ENCODE measurements around the gene AHDC1.

AHDC1 gene

DNA sequence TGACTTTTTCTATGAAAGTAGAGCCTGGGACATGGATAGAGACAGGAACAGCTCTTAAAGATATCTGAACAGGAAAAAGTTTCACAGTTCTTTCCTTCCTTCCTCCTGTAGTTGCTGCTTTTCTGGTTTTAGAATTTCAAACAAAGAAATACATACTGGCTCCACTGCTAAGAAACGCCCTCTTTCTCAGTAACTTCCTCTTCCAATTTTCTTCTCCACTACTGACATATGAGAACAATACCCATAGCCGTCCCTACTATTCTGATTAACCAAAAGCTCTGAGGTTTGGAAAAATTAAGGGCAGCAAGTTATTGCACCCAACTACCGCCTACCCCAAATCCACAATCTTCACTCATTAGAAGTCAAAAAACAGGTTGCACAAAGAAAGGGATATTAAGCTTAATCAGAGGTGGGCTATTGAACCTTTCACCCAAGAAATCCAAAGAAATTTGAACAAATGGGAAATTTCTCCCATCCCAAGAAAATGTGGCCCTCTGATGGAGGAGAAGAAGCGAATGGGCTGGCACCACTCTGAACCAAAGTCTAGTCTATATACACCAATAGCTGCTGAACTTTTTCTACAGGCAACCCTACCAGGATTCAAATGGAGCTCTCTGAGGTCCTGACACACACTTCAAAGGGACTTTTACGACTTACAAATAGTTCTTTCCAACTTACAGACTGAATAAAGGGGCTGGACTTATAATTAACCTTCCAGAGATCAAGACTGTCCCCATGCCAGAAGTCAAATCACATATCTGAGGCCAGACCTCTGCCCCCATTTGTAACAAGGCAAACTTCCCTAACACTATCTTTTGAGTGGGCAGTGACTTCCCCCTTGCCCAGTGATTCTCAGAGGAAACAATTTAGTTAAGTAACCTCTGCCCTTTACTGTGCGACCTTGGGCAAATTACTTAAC, 115.7 kb downstream of the AHDC1 start:
- no peak for DNase-seq (ENCODE audit: low read depth)

DNA sequence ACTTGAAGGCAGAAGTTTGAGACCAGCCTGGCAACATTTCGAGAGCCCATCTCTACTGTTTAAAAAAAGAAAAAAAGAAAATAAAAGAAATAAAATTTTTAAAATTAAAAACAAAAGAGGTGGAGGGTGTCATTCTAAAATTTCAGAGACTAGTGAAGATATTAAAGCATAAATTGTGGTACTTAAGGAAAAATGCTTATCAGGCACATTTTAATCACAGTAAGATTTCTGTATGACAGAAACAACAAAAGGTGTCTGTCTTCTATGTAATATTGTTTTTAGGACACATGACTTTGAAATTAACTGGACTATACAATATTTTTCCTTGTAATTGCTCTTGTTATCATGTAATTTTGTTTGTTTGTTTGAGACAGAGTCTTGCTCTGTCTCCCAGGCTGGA, 118.6 kb downstream of the AHDC1 start:
- DNase-seq (ENCODE audit: low read depth): no peak
